ENCODE measurements around the gene SND1. TPM values are rescaled to one million over a fixed set of nuclear protein-coding genes. Genes with fewer than 3 reads are reported as not detected.

The SND1 gene
- total RNA-seq, 1 experiment from 2014 or later: 218 TPM

GRCh38 chr7:127983804-127984332, 331.9 kb downstream of the SND1 start:
- peaks cover 41 to 42% of the 10 kb centered on the region in 2 experiments for H3K4me1 Mint-ChIP-seq
- H3K4ac ChIP-seq (ENCODE audit: low read depth, low read length): no peak overlapping the region
- no peaks in the 10 kb centered on the region for H3K79me1 ChIP-seq (ENCODE audit: insufficient read depth, low read depth, low read length, poor library complexity, severe bottlenecking)
- H3K27ac ChIP-seq (ENCODE audit: insufficient read length, low read depth, low read length): no peak overlapping the region
- no peak overlapping the region for H3K14ac ChIP-seq (ENCODE audit: insufficient read depth, low read length)
- no peak overlapping the region for H4K91ac ChIP-seq (ENCODE audit: insufficient read length, low read depth, low read length)
- no peak overlapping the region for H2AFZ ChIP-seq (ENCODE audit: low read length)
- H3K27me3 ChIP-seq (ENCODE audit: insufficient read depth, low read length): no peaks in the 10 kb centered on the region
- H4K5ac ChIP-seq (ENCODE audit: insufficient read length, low read depth, low read length): no peak overlapping the region
- no peak overlapping the region; a peak in 1 of 7 replicates for H3K27ac Mint-ChIP-seq
- no peaks in the 10 kb centered on the region for H3K27me3 Mint-ChIP-seq (ENCODE audit: low read depth)
- no peak overlapping the region for H2BK120ac ChIP-seq (ENCODE audit: low read depth, low read length, poor library complexity, severe bottlenecking)
- H3K23me2 ChIP-seq (ENCODE audit: insufficient read length, low read depth, low read length, poor library complexity, severe bottlenecking): no peaks in the 10 kb centered on the region
- H2BK20ac ChIP-seq (ENCODE audit: low read depth, low read length, poor library complexity, severe bottlenecking): no peak overlapping the region
- DNase-seq: no peak
- H3K4me1 ChIP-seq (ENCODE audit: insufficient read depth, low read length): peaks cover 9% of the 10 kb centered on the region; the same call in 1 of the 2 replicates
- no peak overlapping the region for H3K56ac ChIP-seq (ENCODE audit: insufficient read length, low read depth, low read length)
- H3K9ac ChIP-seq (ENCODE audit: extremely low read depth, insufficient read length, low read length): no peak overlapping the region
- no peak overlapping the region for H3K4me2 ChIP-seq (ENCODE audit: insufficient read depth, insufficient read length, low read length)
- peaks cover 7% of the 10 kb centered on the region in 2 experiments; a peak in 4 of 5 replicates for H3K9me3 Mint-ChIP-seq
- H2BK5ac ChIP-seq (ENCODE audit: insufficient read length, low read length): no peak overlapping the region
- no peak overlapping the region for H2BK12ac ChIP-seq (ENCODE audit: insufficient read length, low read depth, low read length)
- no peak overlapping the region for H3K23ac ChIP-seq (ENCODE audit: insufficient read length, low read depth, low read length)
- H3K9me3 ChIP-seq (ENCODE audit: control insufficient read depth, low read depth, low read length): no peaks in the 10 kb centered on the region
- no peaks in the 10 kb centered on the region for H3K79me2 ChIP-seq (ENCODE audit: insufficient read depth, low read length)
- H2BK15ac ChIP-seq (ENCODE audit: low read depth, low read length): no peak overlapping the region
- no peak overlapping the region for H3T11ph ChIP-seq (ENCODE audit: low read length)
- no peaks in the 10 kb centered on the region for H4K20me1 ChIP-seq (ENCODE audit: control insufficient read depth, insufficient read depth, insufficient read length)
- no peak overlapping the region for H2AK5ac ChIP-seq (ENCODE audit: insufficient read length, low read length)
- TF ChIP-seq CTCF (conservative IDR thresholded peaks at IDR 0.05): no peak
- peaks cover 7 to 8% (median 8%) of the 10 kb centered on the region in 3 experiments for H3K36me3 Mint-ChIP-seq (ENCODE audit: insufficient read depth in 1 of 3, low read depth in 3 of 3)
- no peak overlapping the region for H4K8ac ChIP-seq (replicated peaks; ENCODE audit: insufficient read length, low read depth, low read length)
- H3K18ac ChIP-seq (ENCODE audit: insufficient read length, low read depth, low read length): no peak overlapping the region
- H3K4me3 Mint-ChIP-seq: no peak overlapping the region
- WGBS (ENCODE audit: extremely low coverage, insufficient read length, low lambda C conversion rate): no CpG with 5 or more reads among the region's 5 CpGs

Measured in H9 (cell line).